H1 (cell line): ENCODE data around the gene PFKFB1. TPM values are rescaled to one million over a fixed set of nuclear protein-coding genes. Genes with fewer than 3 reads are reported as not detected.

Experiments
- CTCF ChIA-PET: fragments of 300-600 bp; sonication (Branson Sonifier 250); formaldehyde crosslinking; loops from one replicate; lab custom pipeline; 2021; ENCODE audit not compliant: partially characterized antibody; lab: Charles Lee
- POLR2A ChIA-PET: fragments of 300-600 bp; sonication (Branson Sonifier 250); formaldehyde crosslinking; loops from one replicate; lab custom pipeline; 2021; ENCODE audit warnings: inconsistent platforms; ENCODE audit not compliant: partially characterized antibody; lab: Charles Lee
- DNase-seq, 2 experiments: peaks; one replicate each; pipeline versions ENCODE4 v3.0.0 to v3.0.0-alpha.2; 2010 to 2022; ENCODE audit warnings: low spot score in 2 of 2, low read depth in 1 of 2, mixed read lengths in 1 of 2
- FAIRE-seq: peaks from 2 replicates; lab custom pipeline; 2011; peaks lifted over from hg19 to GRCh38; lab: Jason Lieb, UNC
- H2AFZ ChIP-seq: 2 replicates; pipeline ENCODE4 v1.8.1; 2012; ENCODE audit warnings: low read length, inconsistent platforms
- H2AK5ac ChIP-seq: 2 replicates; pipeline ENCODE4 v1.6.1; 2013; ENCODE audit warnings: low read depth, low read length
- H2BK120ac ChIP-seq: replicated peaks from 2 replicates; pipeline ENCODE3; 2013; ENCODE audit warnings: low read depth, low read length, inconsistent platforms
- H2BK12ac ChIP-seq: 2 replicates; pipeline ENCODE4 v1.6.1; 2013; ENCODE audit warnings: low read depth, low read length
- H2BK15ac ChIP-seq: 2 replicates; pipeline ENCODE4 v1.6.1; 2013; ENCODE audit warnings: low read length
- H2BK20ac ChIP-seq: 2 replicates; pipeline ENCODE4 v1.6.1; 2013; ENCODE audit warnings: low read length
- H2BK5ac ChIP-seq: 2 replicates; pipeline ENCODE4 v1.6.1; 2013; ENCODE audit warnings: low read depth, low read length
- H3K14ac ChIP-seq: 2 replicates; pipeline ENCODE4 v1.6.1; 2013; ENCODE audit warnings: inconsistent platforms; ENCODE audit not compliant: insufficient read length
- H3K18ac ChIP-seq: 2 replicates; pipeline ENCODE4 v1.6.1; 2013; ENCODE audit warnings: low read length; ENCODE audit errors: extremely low read depth
- H3K23ac ChIP-seq: 2 replicates; pipeline ENCODE4 v1.6.1; 2013; ENCODE audit warnings: inconsistent platforms; ENCODE audit not compliant: insufficient read length
- H3K23me2 ChIP-seq: 2 replicates; pipeline ENCODE4 v1.6.1; 2013; ENCODE audit warnings: low read depth, low read length
- H3K27ac ChIP-seq: 2 replicates; pipeline ENCODE4 v1.6.1; 2011; ENCODE audit warnings: low read depth, low read length, inconsistent platforms
- H3K27me3 ChIP-seq, 4 experiments: replicated peaks in 1 of 4; 1 replicate in 1 of 4; 2 replicates in 3 of 4; pipeline versions ENCODE4 v1.6.1 to v1.8.1; 2011 to 2013; ENCODE audit warnings: low read length in 3 of 4, mild to moderate bottlenecking in 3 of 4, inconsistent platforms in 2 of 4, mixed read lengths in 2 of 4, moderate library complexity in 1 of 4; ENCODE audit not compliant: control insufficient read depth in 3 of 4, insufficient read depth in 3 of 4; ENCODE audit errors: extremely low read depth in 1 of 4
- H3K36me3 ChIP-seq, 4 experiments: 2 replicates each; pipeline versions ENCODE4 v1.6.1 to v1.8.1; 2011 to 2013; ENCODE audit warnings: mild to moderate bottlenecking in 4 of 4, low read length in 3 of 4, moderate library complexity in 2 of 4, control low read depth in 1 of 4, inconsistent platforms in 1 of 4; ENCODE audit not compliant: insufficient read depth in 4 of 4, control insufficient read depth in 2 of 4
- H3K4ac ChIP-seq: replicated peaks from 2 replicates; pipeline ENCODE3; 2013; ENCODE audit warnings: low read length, low read depth, mixed read lengths, inconsistent platforms; ENCODE audit not compliant: insufficient read length
- H3K4me1 ChIP-seq, 4 experiments: replicated peaks in 1 of 4; 1 replicate in 1 of 4; 2 replicates in 3 of 4; pipeline versions ENCODE4 v1.6.1 to v1.8.1; 2011 to 2013; ENCODE audit warnings: low read length in 3 of 4, inconsistent platforms in 2 of 4, mixed read lengths in 1 of 4; ENCODE audit not compliant: insufficient read depth in 4 of 4, control insufficient read depth in 3 of 4
- H3K4me2 ChIP-seq, 2 experiments: 2 replicates each; pipeline versions ENCODE4 v1.6.1 to v1.8.1; 2011 to 2013; ENCODE audit warnings: low read depth in 2 of 2, low read length in 2 of 2, control low read depth in 1 of 2, inconsistent platforms in 1 of 2, mild to moderate bottlenecking in 1 of 2; ENCODE audit not compliant: insufficient read depth in 1 of 2
- H3K4me3 ChIP-seq, 4 experiments: fragments of 200-600, 300-600 bp in 1 of 4; sonication (generic), shearing (Covaris generic), sonication (Bioruptor Twin) in 1 of 4; 2 replicates each; pipeline versions ENCODE4 v1.5.1 to v1.8.1; 2011 to 2016; ENCODE audit warnings: low read length in 4 of 4, low read depth in 3 of 4, control low read depth in 2 of 4, inconsistent platforms in 2 of 4, mild to moderate bottlenecking in 2 of 4, mixed read lengths in 1 of 4, moderate library complexity in 1 of 4; ENCODE audit not compliant: insufficient read depth in 2 of 4; ENCODE audit errors: extremely low read depth in 1 of 4
- H3K56ac ChIP-seq: replicated peaks from 2 replicates; pipeline ENCODE3; 2013; ENCODE audit warnings: low read depth, mild to moderate bottlenecking, mixed read lengths, low read length, inconsistent platforms; ENCODE audit not compliant: insufficient read length
- H3K79me1 ChIP-seq: 2 replicates; pipeline ENCODE4 v1.6.1; 2013; ENCODE audit warnings: low read depth, low read length, control low read depth
- H3K79me2 ChIP-seq, 2 experiments: 2 replicates each; pipeline versions ENCODE4 v1.6.1 to v1.8.1; 2012 to 2013; ENCODE audit warnings: low read length in 2 of 2, mild to moderate bottlenecking in 2 of 2, inconsistent platforms in 1 of 2; ENCODE audit not compliant: insufficient read depth in 2 of 2, control insufficient read depth in 1 of 2
- H3K9ac ChIP-seq, 4 experiments: replicated peaks in 1 of 4; 1 replicate in 1 of 4; 2 replicates in 3 of 4; pipeline versions ENCODE4 v1.6.1 to v1.8.1; 2011 to 2013; ENCODE audit warnings: low read depth in 3 of 4, low read length in 3 of 4, control low read depth in 2 of 4, mild to moderate bottlenecking in 2 of 4, moderate library complexity in 2 of 4, inconsistent platforms in 1 of 4; ENCODE audit errors: extremely low read depth in 1 of 4
- H3K9me3 ChIP-seq, 2 experiments: 2 replicates each; pipeline versions ENCODE4 v1.6.1 to v1.8.1; 2012 to 2013; ENCODE audit warnings: mild to moderate bottlenecking in 2 of 2, moderate library complexity in 2 of 2, control low read depth in 1 of 2, inconsistent platforms in 1 of 2, low read depth in 1 of 2, low read length in 1 of 2, mixed read lengths in 1 of 2; ENCODE audit not compliant: insufficient read depth in 2 of 2
- H4K20me1 ChIP-seq, 2 experiments: replicated peaks in 1 of 2; 2 replicates each; pipeline versions ENCODE3 to v1.8.1; 2011 to 2013; ENCODE audit warnings: inconsistent platforms in 2 of 2, low read length in 2 of 2, mild to moderate bottlenecking in 1 of 2; ENCODE audit not compliant: insufficient read depth in 2 of 2, control insufficient read depth in 1 of 2
- H4K5ac ChIP-seq: 2 replicates; pipeline ENCODE4 v1.6.1; 2013; ENCODE audit warnings: low read length, low read depth, mixed read lengths, inconsistent platforms; ENCODE audit not compliant: insufficient read length
- H4K8ac ChIP-seq: 2 replicates; pipeline ENCODE4 v1.8.0; 2013; ENCODE audit warnings: mild to moderate bottlenecking, moderate library complexity, low read length, inconsistent platforms; ENCODE audit not compliant: insufficient read depth; ENCODE audit errors: extremely low read depth
- H4K91ac ChIP-seq: replicated peaks from 2 replicates; pipeline ENCODE3; 2013; ENCODE audit warnings: low read length, mixed read lengths, inconsistent platforms; ENCODE audit not compliant: insufficient read length
- ASH2L ChIP-seq: fragments of 200-600, 300-600 bp; sonication (generic); IDR thresholded peaks from one replicate; pipeline ENCODE4 v1.7.1; 2017; ENCODE audit warnings: low read length
- CBX8 ChIP-seq: fragments of 300-800, 300-1000 bp; sonication (generic); IDR thresholded peaks from 2 replicates; pipeline ENCODE4 v1.7.1; 2016; ENCODE audit warnings: low read depth, low read length, borderline replicate concordance
- CEBPB ChIP-seq: IDR thresholded peaks from 2 replicates; pipeline ENCODE4 v1.6.1; 2012; ENCODE audit warnings: low read depth, low read length
- CTCF ChIP-seq, 3 experiments: IDR thresholded peaks; 1 replicate in 2 of 3; 2 replicates in 1 of 3; pipeline versions ENCODE4 v1.5.1 to v1.6.1; 2011; ENCODE audit warnings: low read length in 3 of 3, mild to moderate bottlenecking in 3 of 3, inconsistent platforms in 2 of 3, low read depth in 1 of 3, moderate library complexity in 1 of 3; ENCODE audit not compliant: insufficient read depth in 1 of 3; ENCODE audit errors: control extremely low read depth in 1 of 3
- HDAC2 ChIP-seq, 2 experiments: fragments of 300-600 bp in 1 of 2; sonication (generic) in 1 of 2; IDR thresholded peaks; 2 replicates each; pipeline ENCODE4 v1.6.1; 2011 to 2012; ENCODE audit warnings: low read depth in 2 of 2, low read length in 2 of 2, mild to moderate bottlenecking in 2 of 2, moderate library complexity in 2 of 2, borderline replicate concordance in 1 of 2, inconsistent platforms in 1 of 2
- MAFK ChIP-seq: IDR thresholded peaks from 2 replicates; pipeline ENCODE4 v1.6.1; 2012; ENCODE audit warnings: low read depth, mild to moderate bottlenecking, improper control_type of control experiment, low read length
- SIN3A ChIP-seq, 2 experiments: IDR thresholded peaks in 1 of 2; conservative IDR thresholded peaks in 1 of 2; 2 replicates each; pipeline ENCODE4 v1.6.1; 2011 to 2012; ENCODE audit warnings: low read length in 2 of 2, improper control_type of control experiment in 1 of 2, low read depth in 1 of 2, mild to moderate bottlenecking in 1 of 2
- SP1 ChIP-seq: IDR thresholded peaks from 2 replicates; pipeline ENCODE4 v1.6.1; 2011; ENCODE audit warnings: low read depth, low read length
- WGBS, 2 experiments: shearing (Covaris generic) in 1 of 2; methylation state at CpG; one replicate each; pipeline versions ENCODE4 v1.1.6 to v1.1.7; 2013 to 2015; ENCODE audit warnings: low lambda C conversion rate in 2 of 2, mixed read lengths in 2 of 2, inconsistent platforms in 1 of 2, low coverage in 1 of 2, missing lambda C conversion rate in 1 of 2; ENCODE audit not compliant: insufficient replicate concordance in 2 of 2, insufficient coverage in 1 of 2, insufficient read length in 1 of 2; ENCODE audit errors: extremely low coverage in 1 of 2, missing lambda C conversion rate in 1 of 2; 5-methylcytosine and 5-hydroxymethylcytosine counted together
- polyA plus RNA-seq, 7 experiments: library from polyadenylated mRNA; depleted of rRNA in 3 of 7; stranded (reverse) in 5 of 7; unstranded in 2 of 7; fragments of >200 nt in 5 of 7; fragments of 200-250 nt in 2 of 7; gene quantifications; 1 replicate in 5 of 7; 2 replicates in 1 of 7; 4 replicates in 1 of 7; pipeline versions ENCODE4 v1.2.1 to v1.2.3, GENCODE V29; 2011 to 2013; ENCODE audit warnings: missing spikeins in 2 of 7, mixed read lengths in 2 of 7
- total RNA-seq: library from RNA; stranded (reverse); fragmentation: NEBNext Ultra II Directional; extraction: Animal tissue kit (Norgen Biotek cat#: 25700); gene quantifications from 2 replicates; pipeline ENCODE4 v1.2.1, GENCODE V29; 2021

Gene PFKFB1
- total and polyA plus RNA-seq, 2 of the 8 experiments (the other 6 are each of a cell fraction or from before 2014, with no cell fraction given) = 0.26 to 0.30 TPM

- Histone ChIP-seq H3K27ac (peak within 1 kb of the TSS; percentile 77), H2BK12ac (no peak within 1 kb of the TSS), H3K27me3 (no peaks in the 10 kb centered on the region), H2BK15ac (no peak within 1 kb of the TSS), H2BK120ac (no peak within 1 kb of the TSS), H2BK5ac (peak within 1 kb of the TSS; percentile 91; the same call in 1 of the 2 replicates), H2BK20ac (no peak within 1 kb of the TSS), H3K23me2 (peaks cover 9% of the 10 kb centered on the region; the same call in 1 of the 2 replicates), H4K20me1 (no peaks in the 10 kb centered on the region), H3K79me2 (peaks cover 0 to 12% of the 10 kb centered on the region in 2 experiments; a peak in 2 of 4 replicates), H3K4me1 (no peaks in the 10 kb centered on the region), H3K79me1 (no peaks in the 10 kb centered on the region), H3K56ac (peak within 1 kb of the TSS; percentile 59), H2AFZ (peak within 1 kb of the TSS; percentile 90; the same call in 1 of the 2 replicates), H4K91ac (peak within 1 kb of the TSS; percentile 73), H4K8ac (peak within 1 kb of the TSS; percentile 87), H3K4me3 (peak within 1 kb of the TSS; percentile 73 to 85 (median 78)), H3K14ac (no peak within 1 kb of the TSS), H3K9ac (peak within 1 kb of the TSS; percentile 60 to 76 (median 66)), H3K36me3 (peaks cover 0 to 19% (median 12%) of the 10 kb centered on the region in 4 experiments; a peak in 6 of 8 replicates), H3K18ac (no peak within 1 kb of the TSS; the same call in 1 of the 2 replicates), H4K5ac (peak within 1 kb of the TSS; percentile 70), H3K23ac (no peak within 1 kb of the TSS), H2AK5ac (no peak within 1 kb of the TSS), H3K9me3 (no peaks in the 10 kb centered on the region), H3K4ac (no peak within 1 kb of the TSS), H3K4me2 (peak within 1 kb of the TSS; percentile 70 to 77)
- POLR2A ChIA-PET = interaction anchor here (1.0 to 2.5 kb wide), 6 partner anchors 9 to 452 kb away, joined by 3 to 20 read pairs (median 4); partner anchors contain the start of gene MAGEH1
- DNase-seq (peak; percentile 58 to 72), FAIRE-seq (peak; percentile 95)
- 2% methylated on average over 31 of the region's 55 CpGs; no CpG with 5 or more reads in 1 of the 2 experiments for WGBS, 2 experiments
- CTCF ChIA-PET = interaction anchor here (0.7 to 2.3 kb wide), 6 partner anchors 9 to 360 kb away, joined by 3 to 5 read pairs (median 3); partner anchors contain the start of gene TRO
- TF ChIP-seq CEBPB (no peak), MAFK (no peak), ASH2L (no peak), SIN3A (conservative IDR thresholded peaks at IDR 0.05 in 1 of 2, IDR thresholded peaks at IDR 0.05 in 1 of 2; ENCODE audit: low read depth in 1 of 2, low read length in 2 of 2) (no peak; a peak in 1 of 4 replicates), CTCF (IDR thresholded peaks at IDR 0.05; ENCODE audit: control extremely low read depth in 1 of 3, insufficient read depth in 1 of 3, low read depth in 1 of 3, low read length in 3 of 3) (no peak), CBX8 (no peak), HDAC2 (IDR thresholded peaks at IDR 0.05; ENCODE audit: borderline replicate concordance in 1 of 2, low read depth in 2 of 2, low read length in 2 of 2) (no peak), SP1 (no peak)
Observed at GRCh38 chrX:54999717-55000598, 6.0 kb upstream of the PFKFB1 start, which contains the start of gene APEX2. Gene APEX2 (plus strand): TSS chrX:55000363. CDS start chrX:55000423, 60 bp downstream.
